MM.1S (cell line): ENCODE results near the gene SLC2A10.

Experiments
- DNase-seq: peaks from one replicate; pipeline ENCODE4 v3.0.0-alpha.2; 2015
- H2AFZ ChIP-seq: fragments of 300-600 bp; sonication (generic); 2 replicates; pipeline ENCODE4 v1.6.0; 2016; ENCODE audit warnings: antibody characterized with exemption, low read length
- H3F3A ChIP-seq: fragments of 300-600 bp; sonication (generic); 2 replicates; pipeline ENCODE4 v1.6.1; 2016; ENCODE audit warnings: mild to moderate bottlenecking, antibody characterized with exemption, low read length, moderate library complexity, mixed read lengths; ENCODE audit not compliant: insufficient read depth
- H3K27ac ChIP-seq: fragments of 300-600 bp; sonication (generic); 2 replicates; pipeline ENCODE4 v1.5.1; 2016; ENCODE audit warnings: mild to moderate bottlenecking, low read length
- H3K27me3 ChIP-seq: fragments of 300-600 bp; sonication (generic); replicated peaks from 2 replicates; pipeline ENCODE4 v1.6.0; 2016; ENCODE audit warnings: low read length; ENCODE audit not compliant: insufficient read depth
- H3K36me3 ChIP-seq: fragments of 300-600 bp; sonication (generic); replicated peaks from 2 replicates; pipeline ENCODE4 v1.6.1; 2016; ENCODE audit warnings: mild to moderate bottlenecking, low read length, mixed read lengths; ENCODE audit not compliant: insufficient read depth
- H3K4me1 ChIP-seq: fragments of 300-600 bp; sonication (generic); 2 replicates; pipeline ENCODE4 v1.6.1; 2016; ENCODE audit warnings: low read length, mixed read lengths
- H3K4me2 ChIP-seq: fragments of 300-600 bp; sonication (generic); 2 replicates; pipeline ENCODE4 v1.6.0; 2016; ENCODE audit warnings: low read depth, low read length
- H3K4me3 ChIP-seq: fragments of 300-600 bp; sonication (generic); 2 replicates; pipeline ENCODE4 v1.5.1; 2016; ENCODE audit warnings: low read length, mixed read lengths
- H3K79me2 ChIP-seq: fragments of 300-600 bp; sonication (generic); 2 replicates; pipeline ENCODE4 v1.6.1; 2016; ENCODE audit warnings: mixed run types, low read length, mixed read lengths
- H3K9ac ChIP-seq: fragments of 300-600 bp; sonication (generic); 2 replicates; pipeline ENCODE4 v1.6.1; 2016; ENCODE audit warnings: low read length, mixed read lengths
- H3K9me2 ChIP-seq: fragments of 300-600 bp; sonication (generic); replicated peaks from 2 replicates; pipeline ENCODE4 v1.6.1; 2016; ENCODE audit warnings: mild to moderate bottlenecking, low read length, mixed read lengths; ENCODE audit not compliant: insufficient read depth
- H3K9me3 ChIP-seq: fragments of 300-600 bp; sonication (generic); replicated peaks from 2 replicates; pipeline ENCODE4 v1.6.1; 2016; ENCODE audit warnings: mild to moderate bottlenecking, low read length, mixed read lengths; ENCODE audit not compliant: insufficient read depth
- H4K20me1 ChIP-seq: fragments of 300-600 bp; sonication (generic); 2 replicates; pipeline ENCODE4 v1.6.1; 2016; ENCODE audit warnings: mild to moderate bottlenecking, low read length, moderate library complexity, mixed read lengths; ENCODE audit not compliant: insufficient read depth
- EZH2 ChIP-seq: fragments of 300-600 bp; sonication (generic); optimal IDR thresholded peaks from 2 replicates; pipeline ENCODE3; 2017; ENCODE audit warnings: low read depth, mild to moderate bottlenecking, antibody characterized with exemption, low read length, mixed read lengths
- EZH2phosphoT487 ChIP-seq: fragments of 300-600 bp; sonication (generic); IDR thresholded peaks from 2 replicates; pipeline ENCODE4 v1.6.1; 2018; ENCODE audit warnings: antibody characterized with exemption, low read length
- TF ChIP-seq, protein P1 (sequence below): fragments of 300-600 bp; sonication (generic); IDR thresholded peaks from 2 replicates; pipeline ENCODE4 v1.5.1; 2016; ENCODE audit warnings: antibody characterized with exemption, low read length, mixed read lengths

The SLC2A10 gene

DNA sequence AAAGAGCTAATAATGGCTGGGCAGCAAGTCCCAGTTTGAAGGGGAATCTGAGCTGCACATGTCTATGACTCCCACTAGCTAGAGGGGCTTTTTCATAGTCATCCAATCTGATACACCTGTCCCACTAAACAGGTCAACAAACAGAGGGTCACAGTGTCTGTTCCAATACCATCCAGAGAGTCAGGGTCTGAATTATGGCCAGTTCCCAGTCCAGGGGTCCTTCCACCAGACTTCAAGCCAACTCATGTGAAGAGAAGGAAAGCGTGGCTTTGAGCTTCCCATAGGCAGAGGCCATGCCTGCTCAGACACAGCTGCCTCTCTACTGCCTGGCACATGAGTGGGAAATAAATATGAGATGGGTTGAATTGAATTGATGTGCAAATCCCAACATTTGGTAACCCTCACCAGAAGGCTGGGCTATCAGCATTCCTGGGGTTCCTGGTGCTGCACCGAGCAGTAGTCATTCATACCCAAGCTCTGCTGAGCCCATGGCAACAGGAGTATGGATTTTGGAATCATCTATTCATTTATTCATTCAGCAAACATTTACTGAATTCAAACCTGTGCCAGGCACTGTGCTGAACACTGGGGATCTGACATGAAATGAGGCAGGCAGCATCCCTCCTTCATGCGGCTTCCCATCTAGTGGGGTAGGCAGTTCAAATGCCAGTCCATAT is 37.4 kb upstream of the SLC2A10 start:
- Histone ChIP-seq H3K9me3 (no peaks in the 10 kb centered on the region), H3K4me1 (no peaks in the 10 kb centered on the region), H3K36me3 (no peaks in the 10 kb centered on the region), H3F3A (no peaks in the 10 kb centered on the region), H2AFZ (no peak overlapping the region), H3K27me3 (no peaks in the 10 kb centered on the region), H3K27ac (no peak overlapping the region), H3K4me2 (no peak overlapping the region), H3K9me2 (no peaks in the 10 kb centered on the region), H4K20me1 (no peaks in the 10 kb centered on the region), H3K79me2 (no peaks in the 10 kb centered on the region), H3K4me3 (no peak overlapping the region), H3K9ac (no peak overlapping the region)
- DNase-seq = no peak
- TF ChIP-seq, protein P1, sequence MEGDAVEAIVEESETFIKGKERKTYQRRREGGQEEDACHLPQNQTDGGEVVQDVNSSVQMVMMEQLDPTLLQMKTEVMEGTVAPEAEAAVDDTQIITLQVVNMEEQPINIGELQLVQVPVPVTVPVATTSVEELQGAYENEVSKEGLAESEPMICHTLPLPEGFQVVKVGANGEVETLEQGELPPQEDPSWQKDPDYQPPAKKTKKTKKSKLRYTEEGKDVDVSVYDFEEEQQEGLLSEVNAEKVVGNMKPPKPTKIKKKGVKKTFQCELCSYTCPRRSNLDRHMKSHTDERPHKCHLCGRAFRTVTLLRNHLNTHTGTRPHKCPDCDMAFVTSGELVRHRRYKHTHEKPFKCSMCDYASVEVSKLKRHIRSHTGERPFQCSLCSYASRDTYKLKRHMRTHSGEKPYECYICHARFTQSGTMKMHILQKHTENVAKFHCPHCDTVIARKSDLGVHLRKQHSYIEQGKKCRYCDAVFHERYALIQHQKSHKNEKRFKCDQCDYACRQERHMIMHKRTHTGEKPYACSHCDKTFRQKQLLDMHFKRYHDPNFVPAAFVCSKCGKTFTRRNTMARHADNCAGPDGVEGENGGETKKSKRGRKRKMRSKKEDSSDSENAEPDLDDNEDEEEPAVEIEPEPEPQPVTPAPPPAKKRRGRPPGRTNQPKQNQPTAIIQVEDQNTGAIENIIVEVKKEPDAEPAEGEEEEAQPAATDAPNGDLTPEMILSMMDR = no peak
- no peak for TF ChIP-seq EZH2phosphoT487
- no peak for TF ChIP-seq EZH2

DNA sequence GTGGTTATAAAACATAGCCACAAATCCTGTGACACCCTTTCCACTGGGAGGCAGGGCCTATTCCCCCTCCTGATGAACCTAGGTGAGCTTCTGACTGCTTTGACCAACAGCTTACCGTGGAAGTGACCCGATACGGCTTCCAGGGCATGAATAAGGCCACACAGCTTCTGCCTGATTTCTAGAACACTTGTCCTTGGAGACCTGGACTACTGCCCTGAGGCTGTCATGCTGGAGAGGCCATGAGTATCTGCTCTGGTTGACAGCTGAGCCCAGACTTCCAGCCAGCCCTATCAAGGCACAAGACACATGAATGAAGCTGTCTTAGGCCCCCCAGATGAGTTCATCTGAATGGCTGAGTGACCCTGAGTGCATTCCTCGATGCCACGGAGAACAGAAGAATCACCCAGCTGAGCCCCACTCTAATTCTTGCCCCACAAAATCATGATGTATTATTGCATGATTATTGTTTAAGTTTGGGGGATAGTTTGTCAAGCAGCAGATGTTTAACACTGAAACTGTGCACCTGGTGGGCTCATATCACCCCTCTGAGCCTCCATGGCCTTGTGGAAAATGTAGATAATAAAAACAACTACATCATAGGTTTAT is 36.8 kb upstream of the SLC2A10 start:
- H3K4me2 ChIP-seq = no peak overlapping the region
- no peak for TF ChIP-seq EZH2
- TF ChIP-seq EZH2phosphoT487 = no peak
- TF ChIP-seq, protein P1 = no peak
- H4K20me1 ChIP-seq = no peaks in the 10 kb centered on the region
- no peaks in the 10 kb centered on the region for H3K36me3 ChIP-seq
- H3K4me1 ChIP-seq = no peaks in the 10 kb centered on the region
- no peak overlapping the region for H3K27ac ChIP-seq
- no peak overlapping the region for H3K9ac ChIP-seq
- no peaks in the 10 kb centered on the region for H3K9me3 ChIP-seq
- H2AFZ ChIP-seq = no peak overlapping the region
- H3K9me2 ChIP-seq = no peaks in the 10 kb centered on the region
- no peak overlapping the region for H3K4me3 ChIP-seq
- no peaks in the 10 kb centered on the region for H3K79me2 ChIP-seq
- no peak for DNase-seq
- H3K27me3 ChIP-seq = no peaks in the 10 kb centered on the region
- no peaks in the 10 kb centered on the region for H3F3A ChIP-seq

- no peak overlapping the region for H2AFZ ChIP-seq
- no peak overlapping the region for H3K4me2 ChIP-seq
- H3K9me2 ChIP-seq = no peaks in the 10 kb centered on the region
- H3F3A ChIP-seq = no peaks in the 10 kb centered on the region
- no peaks in the 10 kb centered on the region for H4K20me1 ChIP-seq
- no peaks in the 10 kb centered on the region for H3K9me3 ChIP-seq
- no peaks in the 10 kb centered on the region for H3K36me3 ChIP-seq
- DNase-seq = no peak
- TF ChIP-seq EZH2phosphoT487 (no peak), EZH2 (no peak)
- TF ChIP-seq, protein P1 = no peak
- H3K9ac ChIP-seq = no peak overlapping the region
- H3K27ac ChIP-seq = no peak overlapping the region
- H3K4me1 ChIP-seq = no peaks in the 10 kb centered on the region
- no peaks in the 10 kb centered on the region for H3K27me3 ChIP-seq
- H3K4me3 ChIP-seq = no peak overlapping the region
- no peaks in the 10 kb centered on the region for H3K79me2 ChIP-seq
Measured at GRCh38 chr20:46673394-46674252, 35.8 kb upstream of the SLC2A10 start.
